Activated T-helper 2 cell treated with anti-CD3 and anti-CD28 coated beads, Interferon-gamma antibody, Interleukin-2, Interleukin-4, amounts not matched to agents 10 μg/mL and 5 μg/mL and 100 μg/mL, durations not matched to agents 14 hours and 24 hours and 36 hours (primary cell): ENCODE measurements around the gene LRRC59. TPM values are rescaled to one million over a fixed set of nuclear protein-coding genes. Genes with fewer than 3 reads are reported as not detected.
A peak's percentile ranks its signal among the peaks of the same experiment; 100 is the strongest.

Experiments used
- DNase-seq: peaks from one replicate; pipeline ENCODE4 v3.0.0; 2021; ENCODE audit warnings: low spot score
- H3K27ac Mint-ChIP-seq: one replicate; pipeline ENCODE4 v1.8.0; 2021; ENCODE audit warnings: mixed read lengths
- H3K27me3 Mint-ChIP-seq: one replicate; pipeline ENCODE4 v1.8.0; 2021; ENCODE audit warnings: low read depth, mixed read lengths
- H3K36me3 Mint-ChIP-seq: one replicate; pipeline ENCODE4 v1.8.0; 2021; ENCODE audit warnings: low read depth, mixed read lengths
- H3K4me1 Mint-ChIP-seq: one replicate; pipeline ENCODE4 v1.8.0; 2021; ENCODE audit warnings: low read depth, mixed read lengths
- H3K4me3 Mint-ChIP-seq: one replicate; pipeline ENCODE4 v1.8.0; 2021; ENCODE audit warnings: low read depth, mild to moderate bottlenecking, moderate library complexity, mixed read lengths
- H3K9me3 Mint-ChIP-seq: one replicate; pipeline ENCODE4 v1.8.0; 2021; ENCODE audit warnings: mixed read lengths
- intact Hi-C: fragments of 100-400 bp; cut with micrococcal nuclease; formaldehyde crosslinking; loops from one replicate; pipeline ENCODE4 v1.15.1; 2023
- total RNA-seq: library from RNA; stranded (reverse); gene quantifications from 2 replicates; pipeline ENCODE4 v1.2.3, GENCODE V29; 2022

Gene LRRC59
- total RNA-seq, 1 donor from 2014 or later: 119 TPM

- H3K27me3 Mint-ChIP-seq: no peaks in the 10 kb centered on the region
- no peak overlapping the region for H3K27ac Mint-ChIP-seq
- no peaks in the 10 kb centered on the region for H3K9me3 Mint-ChIP-seq
- peaks cover 66% of the 10 kb centered on the region for H3K36me3 Mint-ChIP-seq
- DNase-seq: no peak
- peaks cover 23% of the 10 kb centered on the region for H3K4me1 Mint-ChIP-seq
- intact Hi-C loops: no loop called here
- no peak overlapping the region for H3K4me3 Mint-ChIP-seq
These were observed 44.4 kb downstream of the LRRC59 start for GRCh38 chr17:50352693-50353599.

DNA sequence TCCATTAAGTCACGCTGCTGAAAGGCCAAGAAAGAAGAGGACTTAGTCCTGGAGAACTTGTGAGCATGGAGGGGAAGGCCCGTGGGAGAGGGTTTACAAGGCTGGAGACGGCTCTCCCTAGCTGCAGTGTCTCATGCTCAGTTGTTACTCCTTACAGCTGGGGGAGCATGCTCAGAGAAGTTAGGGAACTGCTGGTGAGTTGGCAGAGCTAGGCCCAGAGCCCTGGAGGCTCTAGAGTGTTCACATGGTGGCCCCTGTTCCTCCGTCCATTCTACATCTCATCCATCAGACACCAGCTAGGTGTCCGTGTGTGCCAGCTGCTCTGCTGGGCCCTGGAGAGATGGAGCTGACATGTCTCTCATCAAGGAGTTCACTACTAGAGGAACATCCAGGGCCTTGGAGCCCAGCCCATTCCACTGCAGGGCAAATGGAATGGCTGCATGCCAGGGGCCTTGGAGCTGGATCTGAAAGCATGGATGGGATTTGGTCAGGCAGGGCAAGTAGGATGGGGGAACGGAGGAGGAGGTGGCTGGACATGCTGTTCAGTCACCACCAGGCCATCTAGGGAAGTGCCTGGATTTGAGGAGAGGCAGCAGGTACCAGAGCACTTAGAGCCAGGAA lies 45.1 kb downstream of the LRRC59 start:
- intact Hi-C loops: no loop called here
- DNase-seq: no peak
- Mint-ChIP-seq H3K4me1 (peaks cover 27% of the 10 kb centered on the region), H3K27ac (peak overlapping the region; percentile 50), H3K36me3 (peaks cover 67% of the 10 kb centered on the region), H3K4me3 (no peak overlapping the region), H3K27me3 (no peaks in the 10 kb centered on the region), H3K9me3 (no peaks in the 10 kb centered on the region)

DNA sequence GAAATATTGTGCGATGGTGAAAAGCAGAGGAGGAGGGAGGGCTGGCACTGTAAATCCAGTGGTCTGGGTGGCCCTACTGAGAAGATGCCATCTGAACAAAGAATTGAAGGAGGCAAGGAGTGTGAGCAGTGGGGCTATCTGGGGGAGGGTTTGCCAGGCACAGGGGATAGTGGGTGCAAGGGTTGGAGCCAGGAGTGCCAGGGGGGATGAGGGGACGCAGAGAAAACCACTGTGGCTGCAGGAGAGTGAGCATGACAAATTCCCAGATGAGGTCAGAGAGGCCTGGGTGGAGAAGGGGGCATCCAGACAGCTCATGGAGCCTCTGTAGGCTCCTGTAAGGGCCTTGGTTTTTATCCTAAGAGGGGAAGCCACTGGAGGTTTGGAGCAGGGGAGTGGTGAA lies 46.6 kb downstream of the LRRC59 start:
- no peak for DNase-seq
- H3K9me3 Mint-ChIP-seq: no peaks in the 10 kb centered on the region
- intact Hi-C loops: no loop called here
- H3K27ac Mint-ChIP-seq: peak overlapping the region; percentile 66
- H3K27me3 Mint-ChIP-seq: no peaks in the 10 kb centered on the region
- no peak overlapping the region for H3K4me3 Mint-ChIP-seq
- H3K4me1 Mint-ChIP-seq: peaks cover 29% of the 10 kb centered on the region
- peaks cover 62% of the 10 kb centered on the region for H3K36me3 Mint-ChIP-seq

GRCh38 chr17:50349243-50349600 lies 48.1 kb downstream of the LRRC59 start:
- intact Hi-C loops: loop anchor here (5.0 kb wide), 2 partner anchors 42 to 147 kb away; partner anchors contain the start of gene COL1A1
- peak overlapping the region; percentile 62 for H3K4me3 Mint-ChIP-seq
- H3K9me3 Mint-ChIP-seq: no peaks in the 10 kb centered on the region
- no peak for DNase-seq
- peak overlapping the region; percentile 66 for H3K27ac Mint-ChIP-seq
- peaks cover 38% of the 10 kb centered on the region for H3K4me1 Mint-ChIP-seq
- no peaks in the 10 kb centered on the region for H3K27me3 Mint-ChIP-seq
- H3K36me3 Mint-ChIP-seq: peaks cover 56% of the 10 kb centered on the region

DNA sequence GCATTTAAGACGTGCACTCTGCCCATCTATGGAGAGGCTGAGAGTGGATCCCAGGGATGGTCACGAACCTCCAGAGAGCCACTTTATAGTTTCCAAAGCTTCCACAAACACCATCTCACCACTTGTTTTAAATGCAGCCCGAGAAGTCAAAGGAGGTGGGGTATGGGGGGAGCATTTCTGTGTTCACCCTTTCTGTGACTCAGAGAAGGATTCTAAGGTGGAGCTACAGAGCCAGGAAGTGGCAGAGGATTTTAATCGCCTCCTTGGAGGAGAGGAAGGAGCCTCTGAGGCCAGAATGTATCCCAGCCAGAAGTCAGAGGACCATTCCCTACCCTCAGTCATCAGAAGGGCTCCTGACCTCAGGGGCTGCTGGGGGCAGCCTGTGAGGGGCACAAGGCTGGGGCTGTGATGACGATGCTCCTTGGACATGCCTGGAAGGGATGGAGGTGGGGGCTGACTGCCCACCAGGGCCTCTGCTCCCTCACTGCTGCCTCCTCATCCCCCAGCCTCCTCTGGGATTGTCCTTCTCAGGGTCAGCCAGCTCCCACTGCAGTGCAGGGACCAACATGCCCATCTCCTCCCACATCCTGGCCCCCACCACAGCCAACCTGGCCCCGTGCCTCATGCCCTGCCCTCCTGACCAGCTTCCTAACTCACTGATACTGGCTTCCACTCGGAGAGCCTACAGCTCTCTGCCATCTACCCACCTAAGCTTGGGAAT lies 48.6 kb downstream of the LRRC59 start:
- Mint-ChIP-seq H3K27me3 (no peaks in the 10 kb centered on the region), H3K9me3 (no peaks in the 10 kb centered on the region), H3K4me3 (peak overlapping the region; percentile 93), H3K27ac (peak overlapping the region; percentile 66), H3K4me1 (peaks cover 38% of the 10 kb centered on the region), H3K36me3 (peaks cover 55% of the 10 kb centered on the region)
- intact Hi-C loops: loop anchor here (5.0 kb wide), 2 partner anchors 41 to 146 kb away; partner anchors contain the start of gene COL1A1
- no peak for DNase-seq

DNA sequence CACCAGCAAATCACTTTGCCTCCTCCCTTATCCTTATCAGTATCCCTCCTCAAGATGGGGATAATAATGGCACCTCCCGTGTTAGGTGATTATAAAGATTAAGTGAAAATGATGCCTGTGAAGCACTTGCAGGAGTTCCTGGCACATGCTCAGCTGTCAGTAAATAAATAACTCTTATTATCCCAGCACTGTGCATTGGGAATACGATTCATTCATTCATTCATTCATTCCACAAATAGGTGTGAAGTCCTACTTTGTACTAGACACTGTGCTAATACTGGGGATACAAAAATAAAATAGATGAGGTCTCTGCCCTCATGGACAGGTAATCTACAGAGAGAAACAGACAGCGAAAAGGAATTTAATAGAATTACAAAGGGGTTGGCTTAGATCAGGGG lies 49.4 kb downstream of the LRRC59 start:
- peak overlapping the region; percentile 93 for H3K4me3 Mint-ChIP-seq
- peak overlapping the region; percentile 56 for H3K27ac Mint-ChIP-seq
- DNase-seq: no peak
- H3K27me3 Mint-ChIP-seq: no peaks in the 10 kb centered on the region
- intact Hi-C loops: loop anchor here (5.0 kb wide), 2 partner anchors 41 to 146 kb away; partner anchors contain the start of gene COL1A1
- H3K9me3 Mint-ChIP-seq: no peaks in the 10 kb centered on the region
- H3K4me1 Mint-ChIP-seq: peaks cover 38% of the 10 kb centered on the region
- peaks cover 48% of the 10 kb centered on the region for H3K36me3 Mint-ChIP-seq

DNA sequence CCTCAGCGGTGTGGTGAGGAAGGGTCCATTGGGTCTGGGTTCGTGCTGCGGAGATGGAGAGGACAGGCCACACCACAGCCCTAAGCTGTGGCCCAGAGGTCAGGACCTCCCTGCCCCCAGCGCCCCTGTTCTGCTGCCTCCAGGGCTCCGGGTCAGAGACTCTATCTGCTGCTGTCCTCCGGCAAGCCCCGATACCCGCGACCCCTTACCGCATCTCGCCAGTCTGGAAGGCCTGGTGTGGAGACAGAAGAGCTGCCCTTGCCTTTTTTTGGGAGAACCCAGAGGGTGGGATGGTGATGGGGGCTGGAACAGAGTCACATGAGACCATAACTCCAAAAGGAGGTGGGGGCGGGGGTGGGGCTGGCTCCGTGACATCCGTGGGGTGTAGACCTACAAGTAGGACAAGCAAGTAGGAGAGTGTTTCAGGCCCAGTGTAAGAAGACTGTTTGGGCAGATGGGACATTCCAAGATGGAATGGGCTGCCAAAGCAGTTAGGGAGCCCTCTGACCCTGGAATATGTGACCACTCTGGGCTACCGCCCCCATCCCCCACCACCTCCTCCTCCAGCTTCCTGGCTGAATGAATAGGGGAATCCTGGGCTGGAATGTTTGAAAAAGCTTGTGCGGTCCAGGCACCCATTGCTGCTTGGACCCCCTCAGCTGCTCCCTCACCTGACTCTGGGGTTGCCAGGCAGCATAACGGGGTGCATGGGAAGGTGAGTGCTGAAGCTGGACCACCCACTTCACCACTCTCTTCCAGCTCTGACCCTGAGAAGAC lies 50.0 kb downstream of the LRRC59 start:
- intact Hi-C loops: loop anchor here (5.0 kb wide), 2 partner anchors 40 to 145 kb away; partner anchors contain the start of gene COL1A1
- peaks cover 38% of the 10 kb centered on the region for H3K4me1 Mint-ChIP-seq
- H3K27me3 Mint-ChIP-seq: no peaks in the 10 kb centered on the region
- no peak for DNase-seq
- H3K4me3 Mint-ChIP-seq: peak overlapping the region; percentile 93
- H3K9me3 Mint-ChIP-seq: no peaks in the 10 kb centered on the region
- peaks cover 46% of the 10 kb centered on the region for H3K36me3 Mint-ChIP-seq
- H3K27ac Mint-ChIP-seq: peak overlapping the region; percentile 81

DNA sequence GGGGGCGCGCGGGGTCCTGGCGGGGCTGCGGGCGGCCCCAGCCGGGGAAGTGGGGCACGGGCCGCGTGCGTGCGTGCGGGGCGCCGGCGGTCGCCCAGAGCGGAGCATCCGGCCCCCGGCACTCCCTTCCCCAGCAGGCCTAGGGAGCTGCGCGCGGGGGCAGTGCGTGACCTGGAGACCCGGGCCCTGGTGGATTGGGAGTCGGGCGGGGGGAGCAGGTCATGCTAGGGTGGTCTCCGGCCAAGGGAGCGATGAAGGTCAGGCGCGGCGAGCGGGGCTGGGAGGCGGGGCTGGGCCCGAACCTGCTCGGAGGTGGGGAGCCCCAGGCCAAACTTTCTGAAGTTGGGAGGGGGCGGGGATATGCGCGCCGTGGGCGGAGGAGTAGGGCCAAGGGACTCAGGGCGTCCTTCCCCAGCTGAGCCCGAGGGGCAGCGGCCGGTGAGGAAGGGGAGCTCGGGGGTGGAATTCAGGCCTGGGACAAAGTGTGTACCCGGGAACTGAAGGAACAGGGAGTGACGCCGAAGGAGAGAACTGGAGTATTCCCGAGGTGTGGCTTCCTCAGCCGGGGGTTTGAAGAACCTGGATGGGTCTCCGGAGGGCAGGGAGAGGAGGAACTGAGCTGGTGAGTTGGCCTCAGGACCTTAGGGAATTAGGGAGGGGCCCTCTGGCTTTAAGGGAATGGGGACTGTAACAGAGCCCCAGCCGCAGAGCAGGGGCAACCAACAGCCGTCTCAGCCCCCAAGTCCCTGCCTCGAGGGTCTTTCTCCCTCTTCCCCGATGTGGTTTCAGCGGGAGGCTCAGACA lies 50.8 kb downstream of the LRRC59 start:
- H3K36me3 Mint-ChIP-seq: peaks cover 40% of the 10 kb centered on the region
- peak; percentile 38 for DNase-seq

DNA sequence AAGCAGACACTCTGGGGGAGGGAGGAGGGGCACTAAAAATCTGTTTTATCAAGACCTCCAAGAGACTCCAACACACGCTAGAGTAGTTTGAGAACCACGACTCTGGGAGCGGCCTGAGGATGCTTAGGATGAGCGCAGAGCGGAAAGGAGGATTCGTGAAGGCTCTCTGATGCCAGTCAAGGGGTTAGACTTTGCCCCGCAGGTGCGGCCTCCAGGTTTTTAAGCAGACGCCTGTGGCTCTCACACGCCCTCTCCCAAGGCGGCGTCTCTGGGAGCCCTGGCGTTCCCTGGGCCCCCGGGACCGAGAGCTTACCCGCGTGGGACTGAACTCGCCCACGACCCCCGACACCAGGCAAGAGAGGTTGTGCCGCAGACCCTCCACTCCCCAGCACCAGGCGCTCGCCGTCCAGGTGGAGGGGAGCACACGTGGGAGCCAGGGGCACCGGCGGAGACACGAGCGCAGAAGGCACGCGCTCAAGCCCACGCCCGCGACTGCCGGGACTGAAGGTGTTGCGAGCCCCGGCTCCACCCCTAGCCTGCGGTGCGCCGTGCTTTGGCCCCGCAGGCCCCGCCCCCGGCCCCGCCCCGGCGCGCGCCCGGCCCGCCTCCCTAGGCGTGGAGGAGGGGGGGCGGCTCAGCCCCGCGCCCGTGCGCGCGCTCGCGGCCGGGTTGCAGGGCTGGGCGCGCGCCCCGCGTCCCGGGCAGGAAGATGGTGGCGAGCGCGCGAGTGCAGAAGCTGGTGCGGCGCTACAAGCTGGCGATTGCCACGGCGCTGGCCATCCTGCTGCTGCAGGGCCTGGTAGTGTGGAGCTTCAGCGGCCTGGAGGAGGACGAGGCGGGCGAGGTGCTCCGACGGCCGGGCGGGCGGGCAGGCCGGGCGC lies 51.7 kb downstream of the LRRC59 start, which contains the start of gene XYLT2:
Gene XYLT2 (plus strand): TSS at position 695 of the 881 bp plus-strand sequence. CDS start 15 bp downstream, at position 710.
- peak; percentile 86 for DNase-seq
- H3K4me1 Mint-ChIP-seq: peaks cover 34% of the 10 kb centered on the region
- no peaks in the 10 kb centered on the region for H3K27me3 Mint-ChIP-seq
- intact Hi-C loops: loop anchor here (5.0 kb wide), 2 partner anchors 38 to 143 kb away; partner anchors contain the start of gene COL1A1
- no peaks in the 10 kb centered on the region for H3K9me3 Mint-ChIP-seq
- peak within 1 kb of the TSS; percentile 93 for H3K4me3 Mint-ChIP-seq
- H3K36me3 Mint-ChIP-seq: peaks cover 36% of the 10 kb centered on the region
- peak within 1 kb of the TSS; percentile 96 for H3K27ac Mint-ChIP-seq

More for the DNA sequence above, 50.8 kb downstream of the LRRC59 start:
- intact Hi-C loops: loop anchor here (5.0 kb wide), 2 partner anchors 39 to 144 kb away; partner anchors contain the start of gene COL1A1
- Mint-ChIP-seq H3K27me3 (no peaks in the 10 kb centered on the region), H3K4me3 (peak overlapping the region; percentile 93), H3K27ac (peak overlapping the region; percentile 81), H3K9me3 (no peaks in the 10 kb centered on the region), H3K4me1 (peaks cover 36% of the 10 kb centered on the region)

- Mint-ChIP-seq H3K27ac (peak overlapping the region; percentile 80), H3K4me3 (peak overlapping the region; percentile 80), H3K27me3 (no peaks in the 10 kb centered on the region), H3K36me3 (peaks cover 33% of the 10 kb centered on the region), H3K9me3 (no peaks in the 10 kb centered on the region), H3K4me1 (peaks cover 31% of the 10 kb centered on the region)
- DNase-seq: no peak
- intact Hi-C loops: loop anchor here (5.0 kb wide), 2 partner anchors 38 to 143 kb away; partner anchors contain the start of gene COL1A1
These were observed 52.5 kb downstream of the LRRC59 start for GRCh38 chr17:50344731-50345365.
